Head of caudate nucleus (tissue), 42 donors: Measurements from ENCODE around the gene BRAT1.
"Not testable (repeated sequence)": the region's sequence is repeated elsewhere in the genome, so short reads cannot be mapped to it uniquely, and the experiment has no call there.

Source experiments
- DNase-seq, 42 donors: peaks; one replicate each; pipeline versions ENCODE4 v3.0.0 to v3.0.0-alpha.2; 2020 to 2021; ENCODE audit warnings: mixed read lengths in 7 of 42
- intact Hi-C: fragments of 100-400 bp; cut with DNase I; formaldehyde crosslinking; loops from one replicate; pipeline ENCODE4 v1.15.0; 2022

The BRAT1 gene

DNA sequence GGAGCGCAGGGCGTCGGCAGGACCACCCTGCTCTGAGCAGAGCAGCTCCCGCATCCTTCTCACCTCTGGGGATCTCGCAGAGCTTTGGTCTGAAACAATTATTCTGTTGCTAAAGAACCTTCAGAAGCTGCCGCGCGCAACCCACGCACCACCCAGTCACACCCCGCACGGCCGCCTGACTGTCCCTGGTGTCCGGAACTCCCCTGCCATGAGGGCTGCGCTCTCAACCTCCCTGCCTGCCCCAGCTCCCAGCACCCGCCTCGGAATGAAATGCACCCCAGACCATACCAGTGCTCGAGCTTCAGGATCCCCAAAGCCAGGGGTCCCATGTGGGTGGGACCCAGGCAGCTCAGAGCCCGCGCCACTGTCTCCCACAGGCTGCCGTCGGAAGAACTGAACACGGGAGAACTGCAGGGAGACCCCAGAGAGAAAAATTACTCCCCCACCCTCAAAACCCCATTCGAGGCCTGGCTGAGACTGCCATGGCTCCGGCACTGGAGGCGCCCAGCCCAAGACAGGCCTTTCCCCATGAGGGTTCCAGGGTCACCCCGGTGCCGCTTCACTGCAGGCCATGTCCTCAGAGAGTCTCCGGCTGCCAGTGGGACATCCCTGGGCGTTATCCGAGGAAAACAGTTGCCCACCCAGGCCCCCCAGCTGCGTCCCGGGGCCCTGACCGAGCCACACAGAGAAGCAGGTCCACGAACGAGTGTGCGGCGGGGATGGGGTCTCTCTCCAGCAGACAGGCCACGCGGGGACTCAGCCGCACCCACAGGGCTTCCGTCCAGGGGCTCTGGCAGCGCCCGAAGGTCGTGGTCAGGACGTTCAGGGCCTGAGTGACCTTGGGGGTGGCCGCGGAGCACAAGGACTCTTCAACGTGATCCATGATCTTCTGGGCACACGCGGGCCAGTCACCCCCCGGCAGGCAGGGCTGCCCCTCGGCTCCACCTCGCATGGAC, 12.1 kb downstream of the BRAT1 start:
- DNase-seq, result no peak
- intact Hi-C loops, result no loop called here

DNA sequence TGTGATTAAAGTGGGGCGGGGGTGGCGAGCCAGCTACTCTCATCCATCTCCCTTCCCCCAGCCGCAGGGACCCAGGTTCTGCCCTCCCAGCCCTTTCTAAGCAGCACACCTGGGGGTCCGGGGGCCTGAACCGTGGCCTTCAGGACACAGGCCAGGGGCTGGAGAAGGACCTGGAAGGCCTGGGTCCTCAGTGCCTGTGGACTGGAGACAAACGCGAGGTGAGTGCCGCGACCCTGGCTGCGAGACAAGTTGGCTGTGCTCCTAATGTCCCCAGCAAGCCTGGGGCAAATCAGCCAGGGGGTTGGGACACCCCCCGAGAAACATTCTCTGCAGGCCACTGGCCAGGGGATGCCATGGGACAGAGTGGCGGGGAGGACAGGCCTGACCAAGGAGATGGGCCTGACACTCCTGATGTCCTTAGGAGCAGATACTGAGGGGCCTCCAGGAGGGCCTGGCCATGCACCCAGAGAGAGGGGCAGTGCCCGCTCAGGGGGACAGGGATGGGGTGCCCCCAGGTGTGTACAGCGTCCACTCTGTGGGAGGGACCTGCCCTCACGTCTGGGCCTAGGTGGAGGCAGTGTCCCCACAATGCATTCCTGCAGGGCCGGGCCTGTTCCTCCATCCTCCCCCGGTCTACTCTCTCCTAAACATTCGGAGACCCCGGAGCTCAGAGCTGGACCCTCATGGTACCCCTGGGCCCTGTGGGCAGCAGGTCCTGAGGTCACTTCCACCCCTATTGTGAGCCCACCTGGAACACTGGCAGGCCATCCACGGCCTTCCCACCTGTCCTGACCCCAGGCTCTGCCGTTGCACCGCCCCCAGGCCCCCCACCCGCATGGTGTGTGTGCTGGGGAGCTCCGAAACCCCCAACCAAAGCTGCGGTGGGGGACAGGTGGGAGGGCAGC, 13.1 kb downstream of the BRAT1 start:
- intact Hi-C loops, result no loop called here
- no peak for DNase-seq

DNA sequence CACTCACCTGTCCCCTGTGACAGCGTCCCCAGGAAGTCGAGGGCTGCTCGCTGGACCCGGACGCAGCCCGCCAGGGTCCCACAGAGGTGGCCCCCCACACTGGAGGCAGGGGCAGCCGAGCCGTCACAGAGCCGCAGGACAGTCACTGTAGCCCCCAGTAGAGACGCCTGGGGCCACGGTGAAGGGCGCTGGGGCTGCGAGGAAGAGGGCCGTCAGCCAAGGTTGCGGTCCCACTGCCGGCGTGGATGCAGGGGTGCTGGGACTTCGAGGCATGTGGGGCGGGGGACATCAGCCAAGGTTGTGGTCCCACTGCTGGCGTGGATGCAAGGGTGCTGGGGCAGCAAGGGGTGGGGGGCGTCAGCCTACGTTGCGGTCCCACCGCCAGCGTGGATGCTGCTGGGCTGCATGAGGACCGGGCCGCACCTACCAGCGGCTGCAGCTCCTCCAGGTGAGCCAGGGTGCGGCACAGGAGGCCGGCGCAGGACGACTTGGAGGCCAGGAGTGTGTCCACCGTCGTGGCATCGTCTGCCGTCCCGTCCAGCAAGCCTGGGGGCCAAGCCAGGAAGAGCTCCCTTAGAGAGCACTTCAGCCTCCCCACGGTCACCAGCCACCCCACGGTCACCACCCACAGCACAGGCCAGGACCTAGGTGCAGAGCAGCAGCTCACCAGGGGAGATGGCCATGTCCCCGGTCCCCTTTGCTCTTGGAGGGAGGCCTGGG, 13.9 kb downstream of the BRAT1 start:
- intact Hi-C loops, result no loop called here
- DNase-seq, result no peak

DNA sequence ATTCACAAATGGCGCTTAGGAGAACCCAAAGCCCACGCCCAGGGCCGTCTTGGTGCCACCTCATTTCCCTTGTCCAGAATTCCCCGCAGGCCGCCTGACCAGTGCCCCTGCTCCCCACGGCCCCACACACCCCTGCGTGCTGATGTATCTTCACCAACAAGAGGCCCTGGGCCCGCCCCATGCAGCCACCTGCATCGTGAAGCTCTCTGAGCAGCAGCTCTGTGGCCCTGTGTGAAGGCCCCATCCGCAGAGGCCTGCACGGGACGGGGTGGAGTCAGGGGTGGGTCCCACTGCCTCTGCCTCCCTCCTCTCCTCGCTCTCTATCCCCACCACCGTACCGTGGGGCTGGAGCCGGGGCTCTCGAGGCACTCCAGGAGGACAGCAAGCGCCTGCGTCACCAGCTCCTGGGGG, 14.7 kb downstream of the BRAT1 start:
- intact Hi-C loops, result no loop called here
- DNase-seq, result peak in 1 of 42 donors; percentile 5

DNA sequence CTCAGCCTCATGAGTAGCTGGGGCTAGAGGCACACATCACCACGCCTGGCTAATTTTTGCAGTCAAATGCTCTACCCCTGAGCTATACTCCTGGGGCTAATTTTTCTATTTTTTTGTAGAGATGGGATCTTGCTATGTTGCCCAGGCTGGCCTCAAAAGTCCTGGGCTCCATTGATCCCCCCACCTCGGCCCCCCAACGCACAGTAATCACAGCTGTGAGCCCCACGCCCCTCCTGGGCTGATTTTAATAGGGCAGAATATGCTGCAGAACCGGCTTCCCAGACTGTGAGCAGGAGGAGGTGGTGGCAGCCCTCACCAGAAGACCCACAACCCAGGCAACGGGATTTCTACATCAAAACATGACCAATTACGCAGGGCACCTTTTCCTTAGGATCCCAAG, 15.2 kb downstream of the BRAT1 start:
- intact Hi-C loops, result no loop called here
- no peak for DNase-seq

DNA sequence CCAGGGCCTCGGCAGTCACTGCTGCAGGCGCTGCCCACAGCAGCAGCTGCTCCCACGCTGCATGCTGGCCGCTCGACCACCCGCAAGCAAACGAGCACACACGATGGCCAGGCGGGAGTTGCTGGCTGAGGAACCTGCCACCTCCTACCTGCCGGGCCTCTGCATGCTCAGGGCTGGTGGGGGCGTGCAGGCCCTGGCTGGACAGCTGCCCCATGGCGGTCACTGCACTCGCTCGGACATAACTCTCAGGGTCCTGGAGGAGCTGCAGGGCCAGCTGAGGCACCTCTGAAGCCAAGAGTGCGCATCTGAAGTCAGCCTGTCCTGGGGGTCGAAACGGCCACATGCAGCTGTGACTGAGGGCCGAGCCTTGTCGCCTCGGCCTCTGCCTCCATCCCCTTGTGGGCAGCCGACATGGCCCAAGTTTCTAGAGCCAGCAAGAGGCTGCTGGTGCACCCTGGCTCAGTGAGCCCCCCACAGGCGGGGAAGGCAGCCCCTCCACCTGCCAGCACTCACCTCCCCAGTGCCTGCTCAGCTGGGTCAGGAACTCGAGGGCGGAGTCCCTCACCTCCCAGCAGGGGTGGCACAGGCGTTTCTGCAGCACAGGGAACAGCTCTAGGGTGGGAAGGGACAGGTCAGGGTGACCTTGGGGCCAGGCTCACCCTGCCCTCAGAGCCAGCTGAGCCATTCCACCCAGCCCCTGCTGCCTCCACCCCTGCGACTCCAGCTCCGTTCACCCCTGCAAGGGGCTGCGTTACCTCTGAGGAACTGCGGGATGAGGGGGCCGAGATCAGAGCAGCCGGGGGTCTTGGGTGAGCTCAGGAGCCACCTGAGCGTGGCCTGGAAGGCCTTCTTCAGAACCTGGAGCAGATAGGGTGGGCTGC, 16.1 kb downstream of the BRAT1 start:
- intact Hi-C loops, result no loop called here
- DNase-seq, result peak in 1 of 42 donors; percentile 17

DNA sequence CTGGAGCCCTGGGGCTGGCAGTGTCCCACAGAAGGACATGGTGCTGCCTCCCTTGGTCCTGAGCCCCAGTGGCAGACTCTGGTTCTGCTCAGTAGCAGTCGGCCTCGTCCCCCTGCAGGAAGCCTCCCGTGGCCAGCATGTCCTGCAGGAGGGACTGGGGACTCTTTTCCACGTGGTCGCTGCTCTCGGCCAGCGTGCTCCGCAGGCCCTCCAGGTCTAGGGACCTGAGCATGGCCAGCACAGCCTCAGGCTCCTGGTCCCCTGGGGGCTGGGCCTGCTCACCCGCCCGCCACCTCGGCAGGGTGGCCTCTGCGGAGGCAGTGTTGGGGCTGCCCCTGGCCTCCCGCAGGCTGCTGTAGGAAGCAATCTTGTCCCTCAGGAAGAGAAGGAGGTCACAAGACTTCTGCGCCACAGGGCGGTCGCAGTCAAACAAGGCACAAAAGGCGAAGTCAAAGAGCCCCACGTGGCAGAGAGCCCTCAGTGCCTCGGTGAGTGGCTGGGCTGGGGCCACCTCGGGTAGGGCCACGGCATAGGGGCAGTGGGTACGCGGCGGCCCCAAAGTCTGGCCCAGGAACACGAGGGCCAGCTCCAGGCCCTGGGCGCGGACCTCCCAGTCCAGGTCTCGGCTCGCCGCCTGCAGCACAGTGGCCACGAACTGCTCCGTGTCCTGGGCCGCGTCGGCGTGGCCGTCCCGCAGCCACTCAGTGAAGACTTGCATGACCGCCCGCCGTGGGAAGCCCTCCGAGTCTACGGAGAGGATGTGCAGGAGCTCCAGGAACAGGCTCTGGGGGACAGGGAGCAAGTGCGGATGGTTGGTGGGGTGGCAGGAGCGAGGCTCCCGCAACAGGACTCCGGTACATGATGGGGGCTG, 17.1 kb downstream of the BRAT1 start:
- intact Hi-C loops, result no loop called here
- peak in 1 of 42 donors; percentile 26 for DNase-seq

DNA sequence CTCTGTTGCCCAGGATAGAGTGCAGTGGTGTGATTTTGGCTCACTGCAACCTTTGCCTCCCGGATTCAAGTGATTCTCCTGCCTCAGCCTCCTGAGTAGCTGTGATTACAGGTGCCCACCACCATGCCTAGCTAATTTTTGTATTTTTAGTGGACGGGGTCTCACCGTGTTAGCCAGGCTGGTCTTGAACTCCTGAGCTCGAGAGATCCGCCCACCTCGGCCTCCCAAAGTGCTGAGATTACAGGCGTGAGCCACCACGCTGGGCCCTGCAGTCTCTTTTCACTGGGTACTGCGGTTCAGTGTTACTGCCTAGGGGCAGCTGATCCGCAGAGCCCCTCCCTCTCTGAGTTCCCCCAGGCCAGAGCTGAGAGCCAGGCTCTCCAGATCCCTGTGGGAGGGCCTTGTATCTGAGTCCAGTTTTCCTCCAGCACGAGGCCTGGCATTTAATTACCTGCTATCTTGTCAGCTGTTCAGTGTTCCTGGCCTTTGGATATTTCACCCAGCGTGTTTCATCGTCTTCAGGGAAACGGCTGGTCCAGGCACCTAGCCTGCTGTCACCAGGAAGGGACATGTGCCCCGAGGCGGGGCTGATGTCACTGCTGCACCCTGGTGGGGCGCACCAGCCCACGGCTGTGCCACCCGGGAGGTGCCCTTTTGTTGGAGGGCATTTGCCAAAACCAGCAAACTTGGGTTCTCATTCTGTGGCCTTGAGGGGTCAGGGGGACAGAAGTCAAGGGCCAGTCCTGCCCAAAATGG, 19.3 kb downstream of the BRAT1 start:
- intact Hi-C loops, result not testable (repeated sequence)
- DNase-seq, result peak in 1 of 42 donors; percentile 3

DNA sequence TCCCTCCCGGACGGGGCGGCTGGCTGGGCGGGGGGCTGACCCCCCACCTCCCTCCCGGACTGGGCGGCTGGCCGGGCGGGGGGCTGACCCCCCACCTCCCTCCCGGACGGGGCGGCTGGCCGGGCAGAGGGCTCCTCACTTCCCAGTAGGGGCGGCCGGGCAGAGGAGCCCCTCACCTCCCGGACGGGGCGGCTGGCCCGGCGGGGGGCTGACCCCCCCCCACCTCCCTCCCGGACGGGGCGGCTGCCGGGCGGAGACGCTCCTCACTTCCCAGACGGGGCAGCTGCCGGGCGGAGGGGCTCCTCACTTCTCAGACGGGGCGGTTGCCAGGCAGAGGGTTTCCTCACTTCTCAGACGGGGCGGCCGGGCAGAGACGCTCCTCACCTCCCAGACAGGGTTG, 21.1 kb downstream of the BRAT1 start:
- DNase-seq, intact Hi-C loops: not testable (repeated sequence)

DNA sequence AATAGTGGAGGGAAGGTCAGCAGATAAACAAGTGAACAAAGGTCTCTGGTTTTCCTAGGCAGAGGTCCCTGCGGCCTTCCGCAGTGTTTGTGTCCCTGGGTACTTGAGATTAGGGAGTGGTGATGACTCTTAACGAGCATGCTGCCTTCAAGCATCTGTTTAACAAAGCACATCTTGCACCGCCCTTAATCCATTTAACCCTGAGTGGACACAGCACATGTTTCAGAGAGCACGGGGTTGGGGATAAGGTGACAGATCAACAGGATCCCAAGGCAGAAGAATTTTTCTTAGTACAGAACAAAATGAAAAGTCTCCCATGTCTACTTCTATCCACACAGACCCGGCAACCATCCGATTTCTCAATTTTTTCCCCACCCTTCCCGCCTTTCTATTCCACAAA, 21.8 kb downstream of the BRAT1 start:
- intact Hi-C loops, DNase-seq: not testable (repeated sequence)

DNA sequence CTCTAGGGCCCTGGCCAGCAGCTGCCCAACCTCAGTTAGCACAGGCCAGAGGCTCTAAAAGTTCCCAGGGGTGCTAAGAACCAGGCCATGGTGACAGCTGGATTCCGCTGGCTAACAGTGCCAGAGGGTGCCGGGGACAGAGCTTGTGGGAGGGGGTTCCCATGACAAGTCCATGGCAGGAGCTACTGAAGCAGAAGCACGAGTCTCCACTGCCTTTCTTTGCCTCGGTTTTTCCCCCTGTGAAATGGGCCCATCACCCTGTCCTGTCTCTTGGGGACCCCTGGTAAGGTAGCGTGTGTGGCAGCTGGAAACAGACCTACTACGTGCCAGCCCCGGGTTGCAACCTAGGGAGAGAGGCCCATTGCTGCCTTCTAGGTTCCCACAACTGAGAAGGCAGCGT, 22.5 kb downstream of the BRAT1 start:
- DNase-seq, intact Hi-C loops: not testable (repeated sequence)

DNA sequence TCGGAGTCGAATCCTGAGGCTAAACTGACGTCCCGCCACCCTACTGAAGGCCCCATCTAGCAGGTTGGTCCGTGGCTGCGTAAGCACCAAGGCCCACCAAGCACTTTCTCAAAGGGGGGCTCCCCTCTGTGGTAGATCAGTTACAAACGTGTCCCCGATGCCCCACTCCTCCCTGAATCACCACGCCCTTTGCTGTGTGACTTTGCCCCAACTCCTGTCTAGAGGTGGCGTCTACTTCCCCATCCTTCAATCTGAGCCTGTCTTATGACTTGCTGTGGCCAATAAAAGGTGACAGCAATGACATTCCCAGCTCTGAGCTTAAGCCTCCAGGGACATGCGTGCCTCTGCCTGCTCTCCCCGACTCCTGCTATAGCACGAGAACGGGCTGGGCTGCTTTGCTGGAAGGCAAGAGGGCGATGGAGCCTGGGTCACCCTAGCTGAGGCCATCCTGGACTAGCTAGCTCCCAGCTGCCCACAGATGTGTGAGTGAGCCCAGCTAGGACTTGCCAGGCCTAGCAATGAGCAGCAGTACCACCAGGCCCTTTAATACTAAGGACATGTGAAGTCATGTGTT, 23.0 kb downstream of the BRAT1 start:
- intact Hi-C loops, result not testable (repeated sequence)
- peak in 2 of 42 donors; percentile 3 for DNase-seq

DNA sequence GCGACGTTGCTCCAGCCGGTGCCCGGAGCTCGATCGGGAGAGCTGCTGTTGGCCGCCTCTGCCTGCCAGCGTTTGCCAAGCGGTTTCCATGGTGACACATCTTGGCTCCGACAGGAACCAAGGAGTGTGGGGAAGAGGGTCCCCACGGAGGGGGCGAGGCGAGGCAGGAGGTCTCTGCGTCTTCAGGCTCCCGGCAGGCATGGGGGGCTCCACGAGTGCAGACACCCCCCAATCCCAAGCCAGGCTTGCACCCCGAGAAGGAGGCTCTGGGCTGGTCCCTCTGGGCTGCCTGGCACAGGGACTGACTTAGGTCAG, 23.6 kb downstream of the BRAT1 start:
- intact Hi-C loops, result not testable (repeated sequence)
- DNase-seq, result peak in 4 of 42 donors; percentile 18 to 56 (median 34)

DNA sequence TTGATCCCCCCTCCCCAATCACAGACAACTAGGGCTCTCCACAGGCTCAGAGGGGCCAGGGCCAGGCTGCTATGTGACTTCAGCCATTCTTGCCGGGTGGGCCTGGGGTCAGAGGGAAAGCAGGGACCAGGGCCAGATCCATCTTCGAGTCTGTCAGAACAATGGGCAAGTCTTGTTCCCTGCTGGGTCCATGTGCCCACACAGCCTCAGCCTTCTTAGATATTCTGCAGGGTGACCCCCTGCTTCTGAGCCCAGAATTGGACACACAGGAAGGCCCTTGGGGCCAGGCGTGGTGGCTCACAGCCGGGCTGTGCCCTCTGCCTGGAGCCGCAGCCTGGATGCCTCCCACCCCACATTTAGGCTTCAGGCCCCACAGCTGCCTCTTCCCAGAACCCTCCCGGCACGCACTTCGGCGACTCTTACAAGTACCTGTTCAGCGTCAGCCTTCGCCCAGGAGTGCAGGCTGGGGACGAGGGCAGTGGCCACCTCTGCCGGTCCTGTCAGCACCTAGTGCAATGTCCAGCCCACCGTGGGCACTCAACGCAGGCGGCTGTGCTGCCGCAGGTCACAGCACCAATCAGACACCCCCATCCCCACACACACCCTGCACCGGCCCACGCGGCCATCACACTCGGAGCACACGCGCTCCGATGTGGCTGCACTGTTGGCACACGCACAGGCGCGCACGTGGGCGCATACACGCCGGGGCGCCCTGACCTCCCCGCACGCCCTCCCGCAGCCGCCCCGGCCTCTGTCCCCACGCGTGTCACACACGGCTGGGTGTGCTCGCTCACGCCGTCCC, 24.1 kb downstream of the BRAT1 start:
- peak in 3 of 42 donors; percentile 11 to 24 (median 12) for DNase-seq
- intact Hi-C loops, result not testable (repeated sequence)
